ENCODE measurements around the gene PUSL1.

Gene PUSL1

GRCh38 chr1:1303736-1304135 is 4.7 kb upstream of the PUSL1 start:
- Histone ChIP-seq H4K91ac (ENCODE audit: low read depth, low read length, poor library complexity) (no peak overlapping the region), H3K14ac (ENCODE audit: low read length) (peak overlapping the region; percentile 84), H3K4ac (ENCODE audit: low read length) (no peak overlapping the region), H2BK15ac (ENCODE audit: low read length) (peak overlapping the region; percentile 38), H2AFZ (ENCODE audit: low read length) (no peak overlapping the region), H2BK5ac (ENCODE audit: low read length) (no peak overlapping the region), H3K9ac (ENCODE audit: low read depth, low read length, poor library complexity) (peak overlapping the region; percentile 44), H3K4me3 (ENCODE audit: low read length in 2 of 2) (no peak overlapping the region), H3K79me1 (ENCODE audit: low read depth, low read length) (peaks cover 13% of the 10 kb centered on the region), H2AK5ac (ENCODE audit: low read depth, low read length) (peak overlapping the region; percentile 5), H2BK12ac (ENCODE audit: low read length) (no peak overlapping the region), H3K36me3 (replicated peaks in 1 of 2; ENCODE audit: control insufficient read depth in 2 of 2, insufficient read depth in 2 of 2, low read length in 2 of 2) (peaks cover 0 to 1% of the 10 kb centered on the region in 2 donors), H3K27me3 (ENCODE audit: control insufficient read depth in 3 of 3, insufficient read depth in 3 of 3, low read depth in 1 of 3, low read length in 3 of 3) (no peaks in the 10 kb centered on the region), H3K9me3 (replicated peaks in 1 of 2; ENCODE audit: control insufficient read depth in 2 of 2, insufficient read depth in 1 of 2, low read depth in 1 of 2, low read length in 2 of 2) (no peaks in the 10 kb centered on the region), H4K8ac (ENCODE audit: low read depth, low read length) (no peak overlapping the region), H3K4me1 (ENCODE audit: control insufficient read depth in 2 of 2, insufficient read depth in 1 of 2, low read depth in 1 of 2, low read length in 2 of 2) (peaks cover 28 to 30% of the 10 kb centered on the region in 2 donors), H3K23ac (ENCODE audit: low read depth, low read length, poor library complexity) (peak overlapping the region; percentile 95), H3K4me2 (ENCODE audit: insufficient read depth, low read length, poor library complexity, severe bottlenecking) (no peak overlapping the region), H2BK120ac (ENCODE audit: low read depth, low read length) (no peak overlapping the region), H3K18ac (ENCODE audit: low read length) (peak overlapping the region; percentile 64), H3K27ac (replicated peaks; ENCODE audit: low read length) (no peak overlapping the region)
- no CpG with 5 or more reads among the region's 13 CpGs for WGBS, 2 donors (ENCODE audit: extremely low coverage in 2 of 2, insufficient read length in 2 of 2, insufficient replicate concordance in 1 of 2)
- no peak for DNase-seq (ENCODE audit: low spot score)

- Histone ChIP-seq H4K91ac (ENCODE audit: low read depth, low read length, poor library complexity) (peak overlapping the region; percentile 79), H3K18ac (ENCODE audit: low read length) (peak overlapping the region; percentile 93), H3K4me1 (ENCODE audit: control insufficient read depth in 2 of 2, insufficient read depth in 1 of 2, low read depth in 1 of 2, low read length in 2 of 2) (peaks cover 34 to 37% of the 10 kb centered on the region in 2 donors), H3K23ac (ENCODE audit: low read depth, low read length, poor library complexity) (peak overlapping the region; percentile 93), H3K9me3 (replicated peaks in 1 of 2; ENCODE audit: control insufficient read depth in 2 of 2, insufficient read depth in 1 of 2, low read depth in 1 of 2, low read length in 2 of 2) (no peaks in the 10 kb centered on the region), H4K8ac (ENCODE audit: low read depth, low read length) (no peak overlapping the region), H2BK120ac (ENCODE audit: low read depth, low read length) (peak overlapping the region; percentile 87), H3K9ac (ENCODE audit: low read depth, low read length, poor library complexity) (peak overlapping the region; percentile 86), H3K4me2 (ENCODE audit: insufficient read depth, low read length, poor library complexity, severe bottlenecking) (peak overlapping the region; percentile 55), H3K79me1 (ENCODE audit: low read depth, low read length) (peaks cover 20% of the 10 kb centered on the region), H2AK5ac (ENCODE audit: low read depth, low read length) (peak overlapping the region; percentile 100), H3K4me3 (ENCODE audit: low read length in 2 of 2) (peak overlapping the region; percentile 19 to 35), H2BK15ac (ENCODE audit: low read length) (peak overlapping the region; percentile 38), H3K27me3 (ENCODE audit: control insufficient read depth in 3 of 3, insufficient read depth in 3 of 3, low read depth in 1 of 3, low read length in 3 of 3) (peaks cover 0 to 2% (median 0%) of the 10 kb centered on the region in 3 experiments), H3K14ac (ENCODE audit: low read length) (peak overlapping the region; percentile 94), H3K4ac (ENCODE audit: low read length) (no peak overlapping the region), H2AFZ (ENCODE audit: low read length) (peak overlapping the region; percentile 79), H2BK5ac (ENCODE audit: low read length) (peak overlapping the region; percentile 87), H3K27ac (replicated peaks; ENCODE audit: low read length) (peak overlapping the region; percentile 46), H2BK12ac (ENCODE audit: low read length) (peak overlapping the region; percentile 90), H3K36me3 (replicated peaks in 1 of 2; ENCODE audit: control insufficient read depth in 2 of 2, insufficient read depth in 2 of 2, low read length in 2 of 2) (peaks cover 1 to 5% of the 10 kb centered on the region in 2 donors)
- no peak for DNase-seq (ENCODE audit: low spot score)
- WGBS, 2 donors (ENCODE audit: extremely low coverage in 2 of 2, insufficient read length in 2 of 2, insufficient replicate concordance in 1 of 2) = no CpG with 5 or more reads among the region's 29 CpGs
These were observed 3.8 kb upstream of the PUSL1 start for GRCh38 chr1:1304331-1305299.

DNA sequence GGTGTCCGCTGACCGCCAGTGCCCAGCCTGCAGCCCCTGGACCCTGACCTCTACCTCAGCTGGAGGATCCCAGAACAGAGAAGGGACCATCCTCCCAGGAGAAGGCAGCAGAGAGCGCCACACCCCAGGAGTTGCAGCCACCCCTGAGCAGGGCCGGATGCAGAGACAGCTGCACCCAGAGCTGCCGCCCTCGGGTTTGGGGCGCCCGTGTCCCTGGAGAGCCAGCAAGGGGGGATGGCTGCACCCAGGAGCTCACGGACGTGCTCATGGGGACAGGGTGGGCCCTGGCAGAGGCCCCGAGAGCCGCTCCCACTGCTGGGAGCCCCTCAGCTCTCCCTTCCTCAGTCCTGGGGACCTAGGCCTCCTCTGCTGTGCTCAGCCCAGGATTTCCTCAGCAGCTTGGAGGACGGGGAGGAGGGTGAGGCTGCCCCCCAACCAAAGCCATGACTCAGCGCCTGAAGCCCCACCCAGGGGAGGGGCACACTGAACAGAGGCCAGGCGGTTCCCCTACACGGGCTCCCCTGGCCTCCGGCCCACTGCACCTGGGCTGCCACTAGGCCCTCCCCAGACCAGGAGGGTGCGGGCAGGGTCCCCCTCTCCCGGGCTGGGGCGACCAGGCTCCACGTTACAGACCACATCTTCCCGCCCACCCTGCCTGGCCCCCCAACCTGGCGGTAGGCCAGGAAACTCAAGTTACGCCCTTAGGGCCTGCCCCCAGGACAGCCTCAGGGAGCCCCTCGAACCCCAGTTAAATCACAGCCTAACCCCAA is 2.9 kb upstream of the PUSL1 start:
- Histone ChIP-seq H3K27me3 (ENCODE audit: control insufficient read depth in 3 of 3, insufficient read depth in 3 of 3, low read depth in 1 of 3, low read length in 3 of 3) (peaks cover 0 to 2% (median 0%) of the 10 kb centered on the region in 3 experiments), H3K4ac (ENCODE audit: low read length) (no peak overlapping the region), H3K27ac (replicated peaks; ENCODE audit: low read length) (peak overlapping the region; percentile 46), H4K91ac (ENCODE audit: low read depth, low read length, poor library complexity) (no peak overlapping the region), H2AK5ac (ENCODE audit: low read depth, low read length) (peak overlapping the region; percentile 100), H3K4me2 (ENCODE audit: insufficient read depth, low read length, poor library complexity, severe bottlenecking) (peak overlapping the region; percentile 55), H2BK5ac (ENCODE audit: low read length) (peak overlapping the region; percentile 87), H2AFZ (ENCODE audit: low read length) (peak overlapping the region; percentile 79), H3K9ac (ENCODE audit: low read depth, low read length, poor library complexity) (peak overlapping the region; percentile 86), H3K18ac (ENCODE audit: low read length) (peak overlapping the region; percentile 93), H3K4me3 (ENCODE audit: low read length in 2 of 2) (peak overlapping the region in 1 of 2 donors; percentile 75), H2BK120ac (ENCODE audit: low read depth, low read length) (peak overlapping the region; percentile 87), H3K4me1 (ENCODE audit: control insufficient read depth in 2 of 2, insufficient read depth in 1 of 2, low read depth in 1 of 2, low read length in 2 of 2) (peaks cover 36 to 38% of the 10 kb centered on the region in 2 donors), H4K8ac (ENCODE audit: low read depth, low read length) (peak overlapping the region; percentile 43), H3K36me3 (replicated peaks in 1 of 2; ENCODE audit: control insufficient read depth in 2 of 2, insufficient read depth in 2 of 2, low read length in 2 of 2) (peaks cover 9 to 13% of the 10 kb centered on the region in 2 donors), H3K79me1 (ENCODE audit: low read depth, low read length) (peaks cover 20% of the 10 kb centered on the region), H3K9me3 (replicated peaks in 1 of 2; ENCODE audit: control insufficient read depth in 2 of 2, insufficient read depth in 1 of 2, low read depth in 1 of 2, low read length in 2 of 2) (no peaks in the 10 kb centered on the region), H3K23ac (ENCODE audit: low read depth, low read length, poor library complexity) (peak overlapping the region; percentile 93), H3K14ac (ENCODE audit: low read length) (peak overlapping the region; percentile 94), H2BK12ac (ENCODE audit: low read length) (peak overlapping the region; percentile 90), H2BK15ac (ENCODE audit: low read length) (peak overlapping the region; percentile 94)
- WGBS, 2 donors (ENCODE audit: extremely low coverage in 2 of 2, insufficient read length in 2 of 2, insufficient replicate concordance in 1 of 2) = no CpG with 5 or more reads among the region's 25 CpGs
- DNase-seq (ENCODE audit: low spot score) = no peak
